HK-2 (cell line): ENCODE measurements around the gene JAKMIP1.
A peak's percentile ranks its signal among the peaks of the same experiment; 100 is the strongest.

Source experiments
- DNase-seq: peaks from one replicate; pipeline ENCODE4 v3.0.0-alpha.2; 2018; ENCODE audit not compliant: unreplicated experiment

Gene JAKMIP1

GRCh38 chr4:6200011-6200921 lies at the start of gene JAKMIP1:
JAKMIP1 (minus strand) TSS chr4:6200549; CDS start chr4:6112850, 87,699 bp downstream.
- peak; percentile 87 for DNase-seq

- no peak for DNase-seq
Measured at GRCh38 chr4:6248394-6248793, 48.0 kb upstream of the JAKMIP1 start.

- DNase-seq = no peak
Measured at GRCh38 chr4:6246170-6246634, 45.9 kb upstream of the JAKMIP1 start.

GRCh38 chr4:6245246-6246169 lies 45.2 kb upstream of the JAKMIP1 start:
- no peak for DNase-seq

GRCh38 chr4:6242271-6243029 lies 42.1 kb upstream of the JAKMIP1 start:
- no peak for DNase-seq

- DNase-seq = no peak
Measured at GRCh38 chr4:6241062-6241845, 40.9 kb upstream of the JAKMIP1 start.

GRCh38 chr4:6239968-6240367 lies 39.6 kb upstream of the JAKMIP1 start:
- DNase-seq = no peak

- no peak for DNase-seq
Measured at GRCh38 chr4:6239486-6239885, 39.1 kb upstream of the JAKMIP1 start.

GRCh38 chr4:6236816-6237390 lies 36.6 kb upstream of the JAKMIP1 start:
- DNase-seq = no peak

- DNase-seq = no peak
Measured at GRCh38 chr4:6235901-6236640, 35.7 kb upstream of the JAKMIP1 start.

GRCh38 chr4:6235012-6235411 lies 34.7 kb upstream of the JAKMIP1 start:
- no peak for DNase-seq

GRCh38 chr4:6233929-6234328 lies 33.6 kb upstream of the JAKMIP1 start:
- no peak for DNase-seq

GRCh38 chr4:6232836-6233785 lies 32.8 kb upstream of the JAKMIP1 start:
- DNase-seq = no peak

GRCh38 chr4:6231663-6232165 lies 31.4 kb upstream of the JAKMIP1 start:
- no peak for DNase-seq

- no peak for DNase-seq
Measured at GRCh38 chr4:6230827-6231662, 30.7 kb upstream of the JAKMIP1 start.

- DNase-seq = no peak
Measured at GRCh38 chr4:6230502-6230785, 30.1 kb upstream of the JAKMIP1 start.

GRCh38 chr4:6229671-6230501 lies 29.5 kb upstream of the JAKMIP1 start:
- DNase-seq = no peak
